Stomach (tissue), 4 donors: Measurements from ENCODE around the gene APP.

ENCODE experiments used
- CTCF ChIP-seq, 7 experiments: fragments of 450-650 bp in 4 of 7; fragments of 200-600 bp in 3 of 7; sonication (generic) in 3 of 7; IDR thresholded peaks; one replicate each; pipeline ENCODE4 v1.5.1; 2016 to 2019; ENCODE audit warnings: antibody characterized with exemption in 7 of 7, control low read depth in 2 of 7, mild to moderate bottlenecking in 1 of 7
- EP300 ChIP-seq: sonication (generic); formaldehyde crosslinking; IDR thresholded peaks from one replicate; pipeline ENCODE4 v1.6.1; 2017; ENCODE audit warnings: antibody characterized with exemption
- POLR2A ChIP-seq, 4 donors: fragments of 450-650 bp; IDR thresholded peaks; one replicate each; pipeline ENCODE4 v1.6.1; 2016; ENCODE audit warnings: antibody characterized with exemption in 4 of 4, control low read depth in 2 of 4, mild to moderate bottlenecking in 1 of 4, moderate library complexity in 1 of 4
- POLR2AphosphoS5 ChIP-seq, 3 donors: sonication (generic); formaldehyde crosslinking; IDR thresholded peaks; one replicate each; pipeline ENCODE4 v1.6.1; 2016; ENCODE audit warnings: antibody characterized with exemption in 3 of 3

GRCh38 chr21:25925936-25926335 lies 244.6 kb downstream of the APP start:
- TF ChIP-seq CTCF (IDR thresholded peaks at IDR 0.05) (no peak), POLR2AphosphoS5 (IDR thresholded peaks at IDR 0.05) (peak; percentile 66 to 90 (median 86)), POLR2A (IDR thresholded peaks at IDR 0.05) (no peak), EP300 (peak; percentile 21)
